ENCODE results near the gene CST1.
"Not testable (repeated sequence)": the region's sequence is repeated elsewhere in the genome, so short reads cannot be mapped to it uniquely, and the experiment has no call there.

Gene CST1

GRCh38 chr20:23750786-23751185, at the start of gene CST1:
Gene CST1 (minus strand): TSS chr20:23750935. CDS start chr20:23750866, 69 bp downstream.
- not testable (repeated sequence) for DNase-seq; H3K27me3 Mint-ChIP-seq; H3K4me1 Mint-ChIP-seq (ENCODE audit: low read depth); H3K27ac Mint-ChIP-seq; H3K4me3 Mint-ChIP-seq; H3K9me3 Mint-ChIP-seq; H3K36me3 Mint-ChIP-seq (ENCODE audit: low read depth)

GRCh38 chr20:23799216-23799847, 48.6 kb upstream of the CST1 start:
- not testable (repeated sequence) for H3K9me3 Mint-ChIP-seq; H3K36me3 Mint-ChIP-seq (ENCODE audit: low read depth); H3K27ac Mint-ChIP-seq; H3K4me1 Mint-ChIP-seq (ENCODE audit: low read depth); H3K4me3 Mint-ChIP-seq
- H3K27me3 Mint-ChIP-seq, result peaks cover 14% of the 10 kb centered on the region
- peak; percentile 35 for DNase-seq

GRCh38 chr20:23795526-23795925, 44.8 kb upstream of the CST1 start:
- Mint-ChIP-seq H3K27me3 (peaks cover 16% of the 10 kb centered on the region), H3K4me3 (no peak overlapping the region), H3K9me3 (no peaks in the 10 kb centered on the region), H3K4me1 (ENCODE audit: low read depth) (no peaks in the 10 kb centered on the region), H3K27ac (no peak overlapping the region), H3K36me3 (ENCODE audit: low read depth) (no peaks in the 10 kb centered on the region)
- DNase-seq, result no peak

GRCh38 chr20:23794841-23795240, 44.1 kb upstream of the CST1 start:
- Mint-ChIP-seq H3K36me3 (ENCODE audit: low read depth) (no peaks in the 10 kb centered on the region), H3K4me3 (no peak overlapping the region), H3K27me3 (peaks cover 21% of the 10 kb centered on the region), H3K4me1 (ENCODE audit: low read depth) (no peaks in the 10 kb centered on the region), H3K27ac (no peak overlapping the region), H3K9me3 (no peaks in the 10 kb centered on the region)
- no peak for DNase-seq

- DNase-seq, result no peak
- no peak overlapping the region for H3K4me3 Mint-ChIP-seq
- H3K9me3 Mint-ChIP-seq, result no peaks in the 10 kb centered on the region
- no peak overlapping the region for H3K27ac Mint-ChIP-seq
- no peaks in the 10 kb centered on the region for H3K4me1 Mint-ChIP-seq (ENCODE audit: low read depth)
- H3K36me3 Mint-ChIP-seq (ENCODE audit: low read depth), result no peaks in the 10 kb centered on the region
- H3K27me3 Mint-ChIP-seq, result peaks cover 27% of the 10 kb centered on the region
Observed at GRCh38 chr20:23794065-23794464, 43.3 kb upstream of the CST1 start.

- no peaks in the 10 kb centered on the region for H3K36me3 Mint-ChIP-seq (ENCODE audit: low read depth)
- no peak for DNase-seq
- no peak overlapping the region for H3K27ac Mint-ChIP-seq
- H3K4me3 Mint-ChIP-seq, result no peak overlapping the region
- peaks cover 10% of the 10 kb centered on the region for H3K27me3 Mint-ChIP-seq
- no peaks in the 10 kb centered on the region for H3K9me3 Mint-ChIP-seq
- no peaks in the 10 kb centered on the region for H3K4me1 Mint-ChIP-seq (ENCODE audit: low read depth)
Observed at GRCh38 chr20:23783447-23783846, 32.7 kb upstream of the CST1 start.

- no peak overlapping the region for H3K4me3 Mint-ChIP-seq
- H3K9me3 Mint-ChIP-seq, result no peaks in the 10 kb centered on the region
- H3K36me3 Mint-ChIP-seq (ENCODE audit: low read depth), result no peaks in the 10 kb centered on the region
- peaks cover 10% of the 10 kb centered on the region for H3K27me3 Mint-ChIP-seq
- no peak for DNase-seq
- no peaks in the 10 kb centered on the region for H3K4me1 Mint-ChIP-seq (ENCODE audit: low read depth)
- no peak overlapping the region for H3K27ac Mint-ChIP-seq
Observed at GRCh38 chr20:23782366-23782983, 31.7 kb upstream of the CST1 start.

GRCh38 chr20:23778676-23779075, 27.9 kb upstream of the CST1 start:
- H3K4me3 Mint-ChIP-seq; H3K9me3 Mint-ChIP-seq; H3K4me1 Mint-ChIP-seq (ENCODE audit: low read depth); DNase-seq; H3K36me3 Mint-ChIP-seq (ENCODE audit: low read depth); H3K27me3 Mint-ChIP-seq; H3K27ac Mint-ChIP-seq: not testable (repeated sequence)

GRCh38 chr20:23777380-23777779, 26.6 kb upstream of the CST1 start:
- not testable (repeated sequence) for H3K4me3 Mint-ChIP-seq; H3K36me3 Mint-ChIP-seq (ENCODE audit: low read depth); H3K9me3 Mint-ChIP-seq; DNase-seq; H3K27ac Mint-ChIP-seq; H3K27me3 Mint-ChIP-seq; H3K4me1 Mint-ChIP-seq (ENCODE audit: low read depth)

GRCh38 chr20:23776067-23776771, 25.5 kb upstream of the CST1 start:
- no peaks in the 10 kb centered on the region for H3K4me1 Mint-ChIP-seq (ENCODE audit: low read depth)
- H3K9me3 Mint-ChIP-seq, result no peaks in the 10 kb centered on the region
- peaks cover 6% of the 10 kb centered on the region for H3K27me3 Mint-ChIP-seq
- no peak overlapping the region for H3K4me3 Mint-ChIP-seq
- H3K27ac Mint-ChIP-seq, result no peak overlapping the region
- no peak for DNase-seq
- H3K36me3 Mint-ChIP-seq (ENCODE audit: low read depth), result no peaks in the 10 kb centered on the region

- Mint-ChIP-seq H3K4me3 (no peak overlapping the region), H3K36me3 (ENCODE audit: low read depth) (no peaks in the 10 kb centered on the region), H3K27me3 (peaks cover 6% of the 10 kb centered on the region), H3K27ac (no peak overlapping the region), H3K4me1 (ENCODE audit: low read depth) (no peaks in the 10 kb centered on the region), H3K9me3 (no peaks in the 10 kb centered on the region)
- DNase-seq, result no peak
Observed at GRCh38 chr20:23774081-23774480, 23.3 kb upstream of the CST1 start.

- Mint-ChIP-seq H3K4me3 (no peak overlapping the region), H3K27ac (no peak overlapping the region), H3K36me3 (ENCODE audit: low read depth) (no peaks in the 10 kb centered on the region), H3K27me3 (peaks cover 6% of the 10 kb centered on the region), H3K9me3 (no peaks in the 10 kb centered on the region), H3K4me1 (ENCODE audit: low read depth) (no peaks in the 10 kb centered on the region)
- no peak for DNase-seq
Observed at GRCh38 chr20:23773579-23773978, 22.8 kb upstream of the CST1 start.

GRCh38 chr20:23773127-23773526, 22.4 kb upstream of the CST1 start:
- Mint-ChIP-seq H3K27me3 (peaks cover 6% of the 10 kb centered on the region), H3K9me3 (no peaks in the 10 kb centered on the region), H3K4me1 (ENCODE audit: low read depth) (no peaks in the 10 kb centered on the region), H3K27ac (no peak overlapping the region), H3K4me3 (no peak overlapping the region), H3K36me3 (ENCODE audit: low read depth) (no peaks in the 10 kb centered on the region)
- DNase-seq, result no peak

GRCh38 chr20:23772074-23772473, 21.3 kb upstream of the CST1 start:
- Mint-ChIP-seq H3K36me3 (ENCODE audit: low read depth) (no peaks in the 10 kb centered on the region), H3K4me1 (ENCODE audit: low read depth) (no peaks in the 10 kb centered on the region), H3K27me3 (peaks cover 3% of the 10 kb centered on the region), H3K4me3 (no peak overlapping the region), H3K27ac (no peak overlapping the region), H3K9me3 (no peaks in the 10 kb centered on the region)
- no peak for DNase-seq

GRCh38 chr20:23770384-23770783, 19.6 kb upstream of the CST1 start:
- Mint-ChIP-seq H3K4me1 (ENCODE audit: low read depth) (no peaks in the 10 kb centered on the region), H3K27ac (no peak overlapping the region), H3K9me3 (no peaks in the 10 kb centered on the region), H3K4me3 (no peak overlapping the region), H3K36me3 (ENCODE audit: low read depth) (no peaks in the 10 kb centered on the region), H3K27me3 (peaks cover 3% of the 10 kb centered on the region)
- no peak for DNase-seq
